ENCODE data around the gene KCNQ5. TPM values are rescaled to one million over a fixed set of nuclear protein-coding genes. Genes with fewer than 3 reads are reported as not detected.

The KCNQ5 gene
- total RNA-seq, 2 experiments from 2014 or later: 2.1 to 2.5 TPM

- TF ChIP-seq, protein P1, sequence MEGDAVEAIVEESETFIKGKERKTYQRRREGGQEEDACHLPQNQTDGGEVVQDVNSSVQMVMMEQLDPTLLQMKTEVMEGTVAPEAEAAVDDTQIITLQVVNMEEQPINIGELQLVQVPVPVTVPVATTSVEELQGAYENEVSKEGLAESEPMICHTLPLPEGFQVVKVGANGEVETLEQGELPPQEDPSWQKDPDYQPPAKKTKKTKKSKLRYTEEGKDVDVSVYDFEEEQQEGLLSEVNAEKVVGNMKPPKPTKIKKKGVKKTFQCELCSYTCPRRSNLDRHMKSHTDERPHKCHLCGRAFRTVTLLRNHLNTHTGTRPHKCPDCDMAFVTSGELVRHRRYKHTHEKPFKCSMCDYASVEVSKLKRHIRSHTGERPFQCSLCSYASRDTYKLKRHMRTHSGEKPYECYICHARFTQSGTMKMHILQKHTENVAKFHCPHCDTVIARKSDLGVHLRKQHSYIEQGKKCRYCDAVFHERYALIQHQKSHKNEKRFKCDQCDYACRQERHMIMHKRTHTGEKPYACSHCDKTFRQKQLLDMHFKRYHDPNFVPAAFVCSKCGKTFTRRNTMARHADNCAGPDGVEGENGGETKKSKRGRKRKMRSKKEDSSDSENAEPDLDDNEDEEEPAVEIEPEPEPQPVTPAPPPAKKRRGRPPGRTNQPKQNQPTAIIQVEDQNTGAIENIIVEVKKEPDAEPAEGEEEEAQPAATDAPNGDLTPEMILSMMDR (IDR thresholded peaks at IDR 0.05): no peak
- H3K9me3 Mint-ChIP-seq: peaks cover 3% of the 10 kb centered on the region
- intact Hi-C loops (cut with DNase I, micrococcal nuclease): no loop called here
- no peak overlapping the region for H3K4me3 Mint-ChIP-seq
- ATAC-seq (ENCODE audit: poor library complexity): no peak
- Histone ChIP-seq H3K4me1 (ENCODE audit: insufficient read depth, low read length) (no peaks in the 10 kb centered on the region), H3K4me3 (ENCODE audit: low read length) (no peak overlapping the region), H3K36me3 (ENCODE audit: insufficient read depth, low read length) (no peaks in the 10 kb centered on the region), H3K27me3 (ENCODE audit: control insufficient read depth in 1 of 2, insufficient read depth in 2 of 2, low read length in 2 of 2) (no peaks in the 10 kb centered on the region), H3K27ac (ENCODE audit: low read depth in 1 of 2, low read length in 2 of 2) (no peak overlapping the region), H3K9me3 (ENCODE audit: control insufficient read depth in 1 of 2, insufficient read depth in 1 of 2, low read length in 2 of 2) (no peaks in the 10 kb centered on the region)
- no peak for DNase-seq
- no peaks in the 10 kb centered on the region for H3K36me3 Mint-ChIP-seq (ENCODE audit: low read depth)
- ChIA-PET CTCF (no interaction called here), POLR2A (no interaction called here)
- no peaks in the 10 kb centered on the region for H3K27me3 Mint-ChIP-seq
- H3K27ac Mint-ChIP-seq: no peak overlapping the region
- no peaks in the 10 kb centered on the region for H3K4me1 Mint-ChIP-seq (ENCODE audit: low read depth)
Observed at GRCh38 chr6:72728706-72729343, 107.0 kb downstream of the KCNQ5 start.

GRCh38 chr6:72733045-72733444 is 111.2 kb downstream of the KCNQ5 start:
- Mint-ChIP-seq H3K36me3 (ENCODE audit: low read depth) (no peaks in the 10 kb centered on the region), H3K4me3 (no peak overlapping the region), H3K27me3 (no peaks in the 10 kb centered on the region), H3K4me1 (ENCODE audit: low read depth) (no peaks in the 10 kb centered on the region), H3K27ac (no peak overlapping the region), H3K9me3 (peaks cover 7% of the 10 kb centered on the region)
- H3K27me3 ChIP-seq (ENCODE audit: control insufficient read depth in 1 of 2, insufficient read depth in 2 of 2, low read length in 2 of 2): no peaks in the 10 kb centered on the region
- H3K36me3 ChIP-seq (ENCODE audit: insufficient read depth, low read length): no peaks in the 10 kb centered on the region
- DNase-seq (no peak), ATAC-seq (ENCODE audit: poor library complexity) (no peak)
- peaks cover 0 to 3% of the 10 kb centered on the region in 2 experiments for H3K9me3 ChIP-seq (ENCODE audit: control insufficient read depth in 1 of 2, insufficient read depth in 1 of 2, low read length in 2 of 2)
- no peaks in the 10 kb centered on the region for H3K4me1 ChIP-seq (ENCODE audit: insufficient read depth, low read length)
- POLR2A ChIA-PET: no interaction called here
- no peak overlapping the region for H3K4me3 ChIP-seq (ENCODE audit: low read length)
- TF ChIP-seq, protein P1 (IDR thresholded peaks at IDR 0.05): no peak
- CTCF ChIA-PET: interaction anchor here (1.1 kb wide), 1 partner anchor 10 kb away, joined by 3 read pairs; no protein-coding TSS in a partner anchor
- no peak overlapping the region for H3K27ac ChIP-seq (ENCODE audit: low read depth in 1 of 2, low read length in 2 of 2)
- intact Hi-C loops (cut with DNase I, micrococcal nuclease): no loop called here

- Histone ChIP-seq H3K27me3 (ENCODE audit: control insufficient read depth in 1 of 2, insufficient read depth in 2 of 2, low read length in 2 of 2) (no peaks in the 10 kb centered on the region), H3K9me3 (ENCODE audit: control insufficient read depth in 1 of 2, insufficient read depth in 1 of 2, low read length in 2 of 2) (peaks cover 0 to 3% of the 10 kb centered on the region in 2 experiments), H3K36me3 (ENCODE audit: insufficient read depth, low read length) (no peaks in the 10 kb centered on the region), H3K27ac (ENCODE audit: low read depth in 1 of 2, low read length in 2 of 2) (no peak overlapping the region), H3K4me3 (ENCODE audit: low read length) (no peak overlapping the region), H3K4me1 (ENCODE audit: insufficient read depth, low read length) (no peaks in the 10 kb centered on the region)
- no peaks in the 10 kb centered on the region for H3K27me3 Mint-ChIP-seq
- no peak for ATAC-seq (ENCODE audit: poor library complexity)
- DNase-seq: no peak
- H3K27ac Mint-ChIP-seq: no peak overlapping the region
- intact Hi-C loops (cut with DNase I, micrococcal nuclease): no loop called here
- H3K9me3 Mint-ChIP-seq: peaks cover 4% of the 10 kb centered on the region
- TF ChIP-seq, protein P1 (IDR thresholded peaks at IDR 0.05): no peak
- no peak overlapping the region for H3K4me3 Mint-ChIP-seq
- H3K36me3 Mint-ChIP-seq (ENCODE audit: low read depth): no peaks in the 10 kb centered on the region
- H3K4me1 Mint-ChIP-seq (ENCODE audit: low read depth): peaks cover 9% of the 10 kb centered on the region
- CTCF ChIA-PET: no interaction called here
- POLR2A ChIA-PET: no interaction called here
Observed at GRCh38 chr6:72738091-72738490, 116.2 kb downstream of the KCNQ5 start.

Data from CD4-positive, alpha-beta T cell (primary cell).